GM21390 (cell line): ENCODE data around the gene CLCN7.

ENCODE experiments used
- ATAC-seq: cut with Tn5 transposase; IDR thresholded peaks from one replicate; pipeline ENCODE4 v1.9.1; 2021; ENCODE audit not compliant: unreplicated experiment

The CLCN7 gene

GRCh38 chr16:1408171-1408837 is 66.5 kb downstream of the CLCN7 start:
- ATAC-seq, result peak; percentile 59

DNA sequence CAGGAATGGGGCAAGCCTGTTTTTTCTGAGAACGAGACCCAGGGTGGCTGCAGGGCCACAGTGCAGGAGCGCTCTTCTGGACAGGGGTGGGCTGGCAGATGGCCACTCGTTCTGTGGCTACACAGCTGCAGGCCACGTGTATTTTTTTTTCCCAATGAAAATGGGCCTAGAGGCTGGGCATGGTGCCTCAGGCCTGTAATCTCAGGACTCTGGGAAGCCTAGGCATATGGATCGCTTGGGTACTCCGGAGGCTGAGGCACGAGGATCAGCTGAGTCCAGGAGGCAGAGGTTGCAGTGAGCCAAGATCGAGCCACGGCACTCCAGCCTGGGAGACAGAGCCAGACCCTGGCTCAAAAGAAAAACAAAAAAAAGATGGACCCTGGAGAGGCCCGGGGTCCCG is 67.1 kb downstream of the CLCN7 start:
- no peak for ATAC-seq

- no peak for ATAC-seq
These were observed 71.1 kb downstream of the CLCN7 start for GRCh38 chr16:1403733-1404132.

DNA sequence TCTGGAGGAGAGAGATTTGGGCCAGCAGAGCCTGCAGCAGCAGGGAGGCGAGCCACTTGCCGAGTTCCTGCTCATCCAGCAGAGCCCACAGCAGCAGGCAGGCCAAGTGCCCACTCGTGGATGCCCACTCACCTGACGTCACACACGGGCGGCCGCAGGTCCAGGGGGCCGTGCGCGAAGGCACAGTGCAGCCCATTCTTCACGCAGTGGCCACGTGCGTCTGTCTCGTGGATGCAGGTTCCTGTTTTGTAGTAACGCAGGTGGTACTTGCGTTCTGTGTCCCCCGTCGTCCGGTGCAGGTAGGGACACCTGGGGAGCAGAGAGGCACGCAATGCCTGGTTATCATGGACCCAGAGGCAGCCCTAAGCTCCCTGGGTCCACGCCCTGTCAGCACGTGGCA is 71.8 kb downstream of the CLCN7 start:
- no peak for ATAC-seq

DNA sequence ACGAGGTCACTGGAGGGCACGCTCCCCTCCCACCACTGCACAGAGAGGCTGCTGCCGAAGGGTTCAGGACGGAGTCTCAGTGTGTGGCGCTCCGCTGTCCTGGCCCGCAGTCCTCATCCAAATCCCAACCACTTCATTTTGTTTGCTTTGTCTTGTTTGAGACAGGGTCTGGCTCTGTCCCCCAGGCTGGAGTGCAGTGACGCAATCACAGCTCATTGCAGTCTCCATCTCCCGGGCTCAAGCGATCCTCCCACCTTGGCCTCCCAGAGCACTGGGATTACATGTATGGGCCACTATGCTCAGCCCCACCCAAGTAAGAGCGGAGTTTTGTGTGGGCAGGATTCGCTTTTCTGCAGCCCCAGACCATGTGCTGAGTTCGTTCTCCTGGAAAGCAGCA is 73.1 kb downstream of the CLCN7 start:
- no peak for ATAC-seq

DNA sequence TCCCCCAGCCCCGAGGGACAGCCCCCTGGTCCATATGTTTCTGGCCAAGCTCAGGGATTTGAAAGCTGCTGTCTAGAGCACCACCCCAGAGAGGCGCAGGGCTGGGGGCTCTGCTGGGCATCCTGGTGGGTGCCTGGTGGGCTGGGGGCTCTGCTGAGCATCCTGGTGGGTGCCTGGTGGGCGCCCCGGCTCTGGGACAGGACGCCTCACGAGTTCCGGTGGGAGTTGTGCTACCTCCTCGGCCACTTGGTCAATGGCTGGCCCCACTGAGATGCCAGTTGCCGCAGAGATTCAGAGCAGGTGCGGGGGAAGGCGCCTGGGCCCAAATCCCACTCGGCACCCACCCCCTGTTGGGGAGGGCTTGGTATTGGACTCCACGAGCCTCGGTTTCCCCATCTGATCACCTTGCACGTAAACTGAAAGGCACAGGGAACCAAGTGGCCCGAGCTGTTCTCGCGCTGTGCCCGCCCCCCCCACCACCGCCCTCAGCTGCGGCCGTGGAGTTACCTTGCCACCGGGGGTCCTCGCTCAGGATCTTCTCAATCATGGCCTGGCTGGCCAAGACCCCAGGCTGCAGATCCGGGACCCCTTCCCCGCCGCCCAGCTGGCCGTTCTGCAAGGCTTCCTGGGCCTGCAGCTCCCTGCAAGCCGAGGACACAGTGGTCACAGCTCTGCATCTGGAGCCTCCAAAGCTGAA is 73.6 kb downstream of the CLCN7 start:
- ATAC-seq, result no peak

GRCh38 chr16:1398826-1399581 is 75.8 kb downstream of the CLCN7 start:
- no peak for ATAC-seq

DNA sequence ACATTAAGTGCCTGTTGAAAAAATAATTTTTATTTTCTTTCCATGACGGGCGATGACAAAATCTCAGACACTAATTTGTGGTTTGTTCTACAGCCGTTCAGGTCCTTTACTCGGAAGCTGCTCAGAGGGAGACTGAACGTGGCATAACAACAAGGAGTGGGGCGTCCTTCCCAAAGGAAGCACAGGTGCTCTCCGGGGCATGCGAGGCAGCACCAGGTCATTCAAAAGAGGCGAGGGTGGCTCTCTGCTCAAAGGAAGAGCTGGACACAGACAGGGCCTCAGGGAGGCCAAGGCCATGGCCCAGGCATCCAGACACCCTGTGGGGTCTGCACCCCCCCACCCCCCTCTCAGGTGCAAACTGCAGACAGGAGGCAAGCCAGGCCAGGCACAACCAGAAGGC is 76.5 kb downstream of the CLCN7 start:
- ATAC-seq, result no peak

- ATAC-seq, result no peak
These were observed 77.0 kb downstream of the CLCN7 start for GRCh38 chr16:1397779-1398178.

DNA sequence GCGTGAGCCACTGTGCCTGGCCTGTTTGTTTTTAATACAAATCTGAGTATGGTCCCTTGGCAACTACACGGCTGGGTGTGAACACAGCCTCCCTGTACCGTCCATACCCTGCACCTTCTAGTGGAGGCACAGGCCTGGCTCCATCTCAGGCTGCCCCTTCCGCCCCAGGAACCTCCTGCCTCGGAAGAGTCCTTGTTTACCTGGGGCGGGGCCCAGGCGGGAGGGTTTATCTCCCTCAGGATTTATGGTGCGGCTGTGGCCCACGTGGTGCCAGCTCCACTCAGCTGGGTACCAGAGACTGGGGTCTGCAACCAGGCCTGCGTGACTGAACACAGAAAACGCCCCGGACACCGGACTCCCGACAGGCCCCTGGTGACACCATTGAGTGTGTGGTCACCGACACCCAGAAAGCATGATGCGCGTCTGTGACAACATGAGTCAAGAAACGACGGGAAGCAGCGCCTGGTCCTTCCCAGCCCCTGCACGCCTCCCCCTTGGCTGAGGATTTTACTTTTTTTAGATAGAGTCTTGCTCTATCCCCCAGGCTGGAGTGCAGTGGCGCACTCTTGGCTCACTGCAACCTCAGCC is 79.3 kb downstream of the CLCN7 start:
- ATAC-seq, result no peak
